Measurements from ENCODE around the gene SOX4. TPM values are rescaled to one million over a fixed set of nuclear protein-coding genes. Genes with fewer than 3 reads are reported as not detected.

Gene SOX4
- polyA plus RNA-seq, 2 donors, result 3.0 to 6.1 TPM

DNA sequence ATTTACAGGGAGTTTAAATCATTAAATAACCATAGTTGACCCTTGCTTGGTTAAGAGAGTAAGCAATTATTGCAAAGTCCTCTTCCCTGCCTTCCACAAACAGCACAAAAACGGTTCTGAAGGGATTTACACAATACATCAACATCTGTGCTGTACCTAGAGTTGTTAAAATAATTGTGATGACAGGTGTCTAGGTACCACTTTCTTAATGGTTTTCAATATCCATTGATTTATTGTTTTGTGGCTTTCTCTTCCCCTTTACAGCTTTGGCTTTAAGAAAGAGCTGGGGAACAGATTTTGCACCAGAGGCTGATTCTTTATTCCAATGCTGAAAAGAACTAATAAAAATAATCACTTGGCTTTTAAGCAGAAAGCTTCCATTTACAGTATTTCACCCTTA, 598 bp upstream of the SOX4 start:
- Histone ChIP-seq H3K4me3 (ENCODE audit: low read depth in 1 of 2, low read length in 2 of 2) (peak overlapping the region in 1 of 2 donors; percentile 69), H3K27me3 (ENCODE audit: control insufficient read depth in 1 of 2, insufficient read depth in 2 of 2, low read length in 2 of 2) (no peaks in the 10 kb centered on the region), H3K9me3 (ENCODE audit: control insufficient read depth in 2 of 2, insufficient read depth in 1 of 2, low read depth in 1 of 2, low read length in 1 of 2) (no peaks in the 10 kb centered on the region), H3K36me3 (ENCODE audit: control insufficient read depth in 2 of 2, insufficient read depth in 2 of 2, low read length in 1 of 2) (no peaks in the 10 kb centered on the region), H3K4me1 (ENCODE audit: control insufficient read depth in 2 of 2, insufficient read depth in 2 of 2, low read length in 1 of 2) (no peaks in the 10 kb centered on the region), H3K27ac (ENCODE audit: low read depth in 2 of 2, low read length in 1 of 2) (peak overlapping the region in 1 of 2 donors; percentile 42)
- 6 to 11% methylated on average over 1 of the region's 1 CpG for WGBS, 2 donors

GRCh38 chr6:21593927-21594415, 420 bp downstream of the SOX4 start:
- Histone ChIP-seq H3K27me3 (ENCODE audit: control insufficient read depth in 1 of 2, insufficient read depth in 2 of 2, low read length in 2 of 2) (no peaks in the 10 kb centered on the region), H3K9me3 (ENCODE audit: control insufficient read depth in 2 of 2, insufficient read depth in 1 of 2, low read depth in 1 of 2, low read length in 1 of 2) (no peaks in the 10 kb centered on the region), H3K4me3 (ENCODE audit: low read depth in 1 of 2, low read length in 2 of 2) (peak overlapping the region; percentile 69 to 88), H3K27ac (ENCODE audit: low read depth in 2 of 2, low read length in 1 of 2) (peak overlapping the region; percentile 94), H3K36me3 (ENCODE audit: control insufficient read depth in 2 of 2, insufficient read depth in 2 of 2, low read length in 1 of 2) (no peaks in the 10 kb centered on the region), H3K4me1 (ENCODE audit: control insufficient read depth in 2 of 2, insufficient read depth in 2 of 2, low read length in 1 of 2) (no peaks in the 10 kb centered on the region)
- 0% methylated on average over 18 to 19 of the region's 19 CpGs for WGBS, 2 donors

DNA sequence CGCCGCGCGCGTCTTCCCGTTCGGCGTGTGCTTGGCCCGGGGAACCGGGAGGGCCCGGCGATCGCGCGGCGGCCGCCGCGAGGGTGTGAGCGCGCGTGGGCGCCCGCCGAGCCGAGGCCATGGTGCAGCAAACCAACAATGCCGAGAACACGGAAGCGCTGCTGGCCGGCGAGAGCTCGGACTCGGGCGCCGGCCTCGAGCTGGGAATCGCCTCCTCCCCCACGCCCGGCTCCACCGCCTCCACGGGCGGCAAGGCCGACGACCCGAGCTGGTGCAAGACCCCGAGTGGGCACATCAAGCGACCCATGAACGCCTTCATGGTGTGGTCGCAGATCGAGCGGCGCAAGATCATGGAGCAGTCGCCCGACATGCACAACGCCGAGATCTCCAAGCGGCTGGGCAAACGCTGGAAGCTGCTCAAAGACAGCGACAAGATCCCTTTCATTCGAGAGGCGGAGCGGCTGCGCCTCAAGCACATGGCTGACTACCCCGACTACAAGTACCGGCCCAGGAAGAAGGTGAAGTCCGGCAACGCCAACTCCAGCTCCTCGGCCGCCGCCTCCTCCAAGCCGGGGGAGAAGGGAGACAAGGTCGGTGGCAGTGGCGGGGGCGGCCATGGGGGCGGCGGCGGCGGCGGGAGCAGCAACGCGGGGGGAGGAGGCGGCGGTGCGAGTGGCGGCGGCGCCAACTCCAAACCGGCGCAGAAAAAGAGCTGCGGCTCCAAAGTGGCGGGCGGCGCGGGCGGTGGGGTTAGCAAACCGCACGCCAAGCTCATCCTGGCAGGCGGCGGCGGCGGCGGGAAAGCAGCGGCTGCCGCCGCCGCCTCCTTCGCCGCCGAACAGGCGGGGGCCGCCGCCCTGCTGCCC, 1.1 kb downstream of the SOX4 start:
- Histone ChIP-seq H3K9me3 (ENCODE audit: control insufficient read depth in 2 of 2, insufficient read depth in 1 of 2, low read depth in 1 of 2, low read length in 1 of 2) (no peaks in the 10 kb centered on the region), H3K27me3 (ENCODE audit: control insufficient read depth in 1 of 2, insufficient read depth in 2 of 2, low read length in 2 of 2) (no peaks in the 10 kb centered on the region), H3K4me3 (ENCODE audit: low read depth in 1 of 2, low read length in 2 of 2) (peak overlapping the region; percentile 69 to 88), H3K36me3 (ENCODE audit: control insufficient read depth in 2 of 2, insufficient read depth in 2 of 2, low read length in 1 of 2) (no peaks in the 10 kb centered on the region), H3K4me1 (ENCODE audit: control insufficient read depth in 2 of 2, insufficient read depth in 2 of 2, low read length in 1 of 2) (no peaks in the 10 kb centered on the region), H3K27ac (ENCODE audit: low read depth in 2 of 2, low read length in 1 of 2) (peak overlapping the region; percentile 94)
- 1% methylated on average over 100 to 111 of the region's 112 CpGs for WGBS, 2 donors

GRCh38 chr6:21595285-21596144, 2.0 kb downstream of the SOX4 start:
- WGBS, 2 donors, result 1% methylated on average over 67 to 108 of the region's 108 CpGs
- no peaks in the 10 kb centered on the region for H3K36me3 ChIP-seq (ENCODE audit: control insufficient read depth in 2 of 2, insufficient read depth in 2 of 2, low read length in 1 of 2)
- no peaks in the 10 kb centered on the region for H3K9me3 ChIP-seq (ENCODE audit: control insufficient read depth in 2 of 2, insufficient read depth in 1 of 2, low read depth in 1 of 2, low read length in 1 of 2)
- peak overlapping the region; percentile 69 to 88 for H3K4me3 ChIP-seq (ENCODE audit: low read depth in 1 of 2, low read length in 2 of 2)
- H3K27ac ChIP-seq (ENCODE audit: low read depth in 2 of 2, low read length in 1 of 2), result peak overlapping the region; percentile 94
- H3K4me1 ChIP-seq (ENCODE audit: control insufficient read depth in 2 of 2, insufficient read depth in 2 of 2, low read length in 1 of 2), result no peaks in the 10 kb centered on the region
- no peaks in the 10 kb centered on the region for H3K27me3 ChIP-seq (ENCODE audit: control insufficient read depth in 1 of 2, insufficient read depth in 2 of 2, low read length in 2 of 2)

DNA sequence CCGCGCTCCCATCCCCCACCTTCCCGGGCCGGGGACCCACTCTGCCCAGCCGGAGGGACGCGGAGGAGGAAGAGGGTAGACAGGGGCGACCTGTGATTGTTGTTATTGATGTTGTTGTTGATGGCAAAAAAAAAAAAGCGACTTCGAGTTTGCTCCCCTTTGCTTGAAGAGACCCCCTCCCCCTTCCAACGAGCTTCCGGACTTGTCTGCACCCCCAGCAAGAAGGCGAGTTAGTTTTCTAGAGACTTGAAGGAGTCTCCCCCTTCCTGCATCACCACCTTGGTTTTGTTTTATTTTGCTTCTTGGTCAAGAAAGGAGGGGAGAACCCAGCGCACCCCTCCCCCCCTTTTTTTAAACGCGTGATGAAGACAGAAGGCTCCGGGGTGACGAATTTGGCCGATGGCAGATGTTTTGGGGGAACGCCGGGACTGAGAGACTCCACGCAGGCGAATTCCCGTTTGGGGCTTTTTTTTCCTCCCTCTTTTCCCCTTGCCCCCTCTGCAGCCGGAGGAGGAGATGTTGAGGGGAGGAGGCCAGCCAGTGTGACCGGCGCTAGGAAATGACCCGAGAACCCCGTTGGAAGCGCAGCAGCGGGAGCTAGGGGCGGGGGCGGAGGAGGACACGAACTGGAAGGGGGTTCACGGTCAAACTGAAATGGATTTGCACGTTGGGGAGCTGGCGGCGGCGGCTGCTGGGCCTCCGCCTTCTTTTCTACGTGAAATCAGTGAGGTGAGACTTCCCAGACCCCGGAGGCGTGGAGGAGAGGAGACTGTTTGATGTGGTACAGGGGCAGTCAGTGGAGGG, 2.8 kb downstream of the SOX4 start:
- Histone ChIP-seq H3K4me1 (ENCODE audit: control insufficient read depth in 2 of 2, insufficient read depth in 2 of 2, low read length in 1 of 2) (no peaks in the 10 kb centered on the region), H3K9me3 (ENCODE audit: control insufficient read depth in 2 of 2, insufficient read depth in 1 of 2, low read depth in 1 of 2, low read length in 1 of 2) (no peaks in the 10 kb centered on the region), H3K27ac (ENCODE audit: low read depth in 2 of 2, low read length in 1 of 2) (peak overlapping the region; percentile 94), H3K36me3 (ENCODE audit: control insufficient read depth in 2 of 2, insufficient read depth in 2 of 2, low read length in 1 of 2) (no peaks in the 10 kb centered on the region), H3K4me3 (ENCODE audit: low read depth in 1 of 2, low read length in 2 of 2) (peak overlapping the region; percentile 69 to 88), H3K27me3 (ENCODE audit: control insufficient read depth in 1 of 2, insufficient read depth in 2 of 2, low read length in 2 of 2) (no peaks in the 10 kb centered on the region)
- 1% methylated on average over 40 to 43 of the region's 43 CpGs for WGBS, 2 donors

DNA sequence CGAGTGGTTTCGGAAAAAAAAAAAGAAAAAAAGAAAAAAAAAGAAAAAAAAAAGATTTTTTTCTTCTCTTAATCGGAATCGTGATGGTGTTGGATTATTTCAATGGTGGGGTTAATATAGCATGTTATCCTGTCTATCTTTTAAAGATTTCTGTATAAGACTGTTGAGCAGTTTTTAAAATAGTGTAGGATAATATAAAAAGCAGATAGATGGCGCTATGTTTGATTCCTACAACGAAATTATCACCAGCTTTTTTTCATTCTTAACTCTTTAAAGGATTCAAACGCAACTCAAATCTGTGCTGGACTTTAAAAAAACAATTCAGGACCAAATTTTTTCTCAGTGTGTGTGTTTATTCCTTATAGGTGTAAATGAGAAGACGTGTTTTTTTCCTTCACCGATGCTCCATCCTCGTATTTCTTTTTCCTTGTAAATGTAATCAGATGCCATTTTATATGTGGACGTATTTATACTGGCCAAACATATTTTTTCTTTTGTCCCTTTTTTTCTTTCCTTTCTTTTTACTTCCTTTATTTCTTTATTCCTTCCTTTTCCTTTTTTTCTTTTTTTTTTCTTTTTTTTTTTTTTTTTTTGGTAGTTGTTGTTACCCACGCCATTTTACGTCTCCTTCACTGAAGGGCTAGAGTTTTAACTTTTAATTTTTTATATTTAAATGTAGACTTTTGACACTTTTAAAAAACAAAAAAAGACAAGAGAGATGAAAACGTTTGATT, 3.6 kb downstream of the SOX4 start:
- no peaks in the 10 kb centered on the region for H3K27me3 ChIP-seq (ENCODE audit: control insufficient read depth in 1 of 2, insufficient read depth in 2 of 2, low read length in 2 of 2)
- no peaks in the 10 kb centered on the region for H3K4me1 ChIP-seq (ENCODE audit: control insufficient read depth in 2 of 2, insufficient read depth in 2 of 2, low read length in 1 of 2)
- H3K9me3 ChIP-seq (ENCODE audit: control insufficient read depth in 2 of 2, insufficient read depth in 1 of 2, low read depth in 1 of 2, low read length in 1 of 2), result no peaks in the 10 kb centered on the region
- H3K27ac ChIP-seq (ENCODE audit: low read depth in 2 of 2, low read length in 1 of 2), result peak overlapping the region; percentile 94
- 3 to 6% methylated on average over 14 of the region's 14 CpGs for WGBS, 2 donors
- no peaks in the 10 kb centered on the region for H3K36me3 ChIP-seq (ENCODE audit: control insufficient read depth in 2 of 2, insufficient read depth in 2 of 2, low read length in 1 of 2)
- peak overlapping the region; percentile 69 to 88 for H3K4me3 ChIP-seq (ENCODE audit: low read depth in 1 of 2, low read length in 2 of 2)

DNA sequence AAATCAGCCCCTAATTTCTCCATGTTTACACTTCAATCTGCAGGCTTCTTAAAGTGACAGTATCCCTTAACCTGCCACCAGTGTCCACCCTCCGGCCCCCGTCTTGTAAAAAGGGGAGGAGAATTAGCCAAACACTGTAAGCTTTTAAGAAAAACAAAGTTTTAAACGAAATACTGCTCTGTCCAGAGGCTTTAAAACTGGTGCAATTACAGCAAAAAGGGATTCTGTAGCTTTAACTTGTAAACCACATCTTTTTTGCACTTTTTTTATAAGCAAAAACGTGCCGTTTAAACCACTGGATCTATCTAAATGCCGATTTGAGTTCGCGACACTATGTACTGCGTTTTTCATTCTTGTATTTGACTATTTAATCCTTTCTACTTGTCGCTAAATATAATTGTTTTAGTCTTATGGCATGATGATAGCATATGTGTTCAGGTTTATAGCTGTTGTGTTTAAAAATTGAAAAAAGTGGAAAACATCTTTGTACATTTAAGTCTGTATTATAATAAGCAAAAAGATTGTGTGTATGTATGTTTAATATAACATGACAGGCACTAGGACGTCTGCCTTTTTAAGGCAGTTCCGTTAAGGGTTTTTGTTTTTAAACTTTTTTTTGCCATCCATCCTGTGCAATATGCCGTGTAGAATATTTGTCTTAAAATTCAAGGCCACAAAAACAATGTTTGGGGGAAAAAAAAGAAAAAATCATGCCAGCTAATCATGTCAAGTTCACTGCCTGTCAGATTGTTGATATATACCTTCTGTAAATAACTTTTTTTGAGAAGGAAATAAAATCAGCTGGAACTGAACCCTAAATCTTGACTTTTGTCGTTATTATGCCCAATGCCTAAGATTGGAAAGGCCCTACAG, 4.5 kb downstream of the SOX4 start:
- Histone ChIP-seq H3K27ac (ENCODE audit: low read depth in 2 of 2, low read length in 1 of 2) (no peak overlapping the region), H3K9me3 (ENCODE audit: control insufficient read depth in 2 of 2, insufficient read depth in 1 of 2, low read depth in 1 of 2, low read length in 1 of 2) (no peaks in the 10 kb centered on the region), H3K36me3 (ENCODE audit: control insufficient read depth in 2 of 2, insufficient read depth in 2 of 2, low read length in 1 of 2) (no peaks in the 10 kb centered on the region), H3K4me3 (ENCODE audit: low read depth in 1 of 2, low read length in 2 of 2) (peak overlapping the region in 1 of 2 donors; percentile 37), H3K27me3 (ENCODE audit: control insufficient read depth in 1 of 2, insufficient read depth in 2 of 2, low read length in 2 of 2) (no peaks in the 10 kb centered on the region), H3K4me1 (ENCODE audit: control insufficient read depth in 2 of 2, insufficient read depth in 2 of 2, low read length in 1 of 2) (no peaks in the 10 kb centered on the region)
- WGBS, 2 donors, result 7 to 10% methylated on average over 14 of the region's 14 CpGs

GRCh38 chr6:21598674-21599023, 5.1 kb downstream of the SOX4 start:
- Histone ChIP-seq H3K27me3 (ENCODE audit: control insufficient read depth in 1 of 2, insufficient read depth in 2 of 2, low read length in 2 of 2) (no peaks in the 10 kb centered on the region), H3K9me3 (ENCODE audit: control insufficient read depth in 2 of 2, insufficient read depth in 1 of 2, low read depth in 1 of 2, low read length in 1 of 2) (no peaks in the 10 kb centered on the region), H3K27ac (ENCODE audit: low read depth in 2 of 2, low read length in 1 of 2) (no peak overlapping the region), H3K4me3 (ENCODE audit: low read depth in 1 of 2, low read length in 2 of 2) (no peak overlapping the region), H3K36me3 (ENCODE audit: control insufficient read depth in 2 of 2, insufficient read depth in 2 of 2, low read length in 1 of 2) (no peaks in the 10 kb centered on the region), H3K4me1 (ENCODE audit: control insufficient read depth in 2 of 2, insufficient read depth in 2 of 2, low read length in 1 of 2) (no peaks in the 10 kb centered on the region)
- 21 to 30% methylated on average over 3 of the region's 3 CpGs for WGBS, 2 donors

All from esophagus (tissue), 2 donors.